Measurements from ENCODE around the gene GALNS. TPM values are rescaled to one million over a fixed set of nuclear protein-coding genes. Genes with fewer than 3 reads are reported as not detected.
"Not testable (repeated sequence)": the region's sequence is repeated elsewhere in the genome, so short reads cannot be mapped to it uniquely, and the experiment has no call there.

The GALNS gene
- total and polyA plus RNA-seq, 2 donors, result 4.8 to 23.9 TPM

- peaks cover 1 to 6% of the 10 kb centered on the region in 2 donors for H3K9me3 ChIP-seq (ENCODE audit: control insufficient read depth in 2 of 2, insufficient read depth in 1 of 2, low read length in 1 of 2)
- H3K36me3 ChIP-seq (ENCODE audit: control insufficient read depth in 2 of 2, insufficient read depth in 2 of 2, low read length in 1 of 2), result peaks cover 95 to 96% of the 10 kb centered on the region in 2 donors
- 96% methylated on average over 12 of the region's 12 CpGs for WGBS
- H3K27ac ChIP-seq (ENCODE audit: low read depth in 1 of 2, low read length in 1 of 2), result no peak overlapping the region
- peaks cover 0 to under 1% of the 10 kb centered on the region in 2 donors for H3K4me1 ChIP-seq (ENCODE audit: control insufficient read depth in 2 of 2, insufficient read depth in 2 of 2, low read length in 2 of 2)
- H3K27me3 ChIP-seq (ENCODE audit: control insufficient read depth in 2 of 2, insufficient read depth in 1 of 2, low read length in 1 of 2), result no peaks in the 10 kb centered on the region
- no peak for DNase-seq (ENCODE audit: low read depth in 6 of 9, low spot score in 9 of 9)
- H3K4me3 ChIP-seq (ENCODE audit: low read length in 2 of 2), result no peak overlapping the region
These were observed 43.9 kb upstream of the GALNS start for GRCh38 chr16:88900662-88901052.

DNA sequence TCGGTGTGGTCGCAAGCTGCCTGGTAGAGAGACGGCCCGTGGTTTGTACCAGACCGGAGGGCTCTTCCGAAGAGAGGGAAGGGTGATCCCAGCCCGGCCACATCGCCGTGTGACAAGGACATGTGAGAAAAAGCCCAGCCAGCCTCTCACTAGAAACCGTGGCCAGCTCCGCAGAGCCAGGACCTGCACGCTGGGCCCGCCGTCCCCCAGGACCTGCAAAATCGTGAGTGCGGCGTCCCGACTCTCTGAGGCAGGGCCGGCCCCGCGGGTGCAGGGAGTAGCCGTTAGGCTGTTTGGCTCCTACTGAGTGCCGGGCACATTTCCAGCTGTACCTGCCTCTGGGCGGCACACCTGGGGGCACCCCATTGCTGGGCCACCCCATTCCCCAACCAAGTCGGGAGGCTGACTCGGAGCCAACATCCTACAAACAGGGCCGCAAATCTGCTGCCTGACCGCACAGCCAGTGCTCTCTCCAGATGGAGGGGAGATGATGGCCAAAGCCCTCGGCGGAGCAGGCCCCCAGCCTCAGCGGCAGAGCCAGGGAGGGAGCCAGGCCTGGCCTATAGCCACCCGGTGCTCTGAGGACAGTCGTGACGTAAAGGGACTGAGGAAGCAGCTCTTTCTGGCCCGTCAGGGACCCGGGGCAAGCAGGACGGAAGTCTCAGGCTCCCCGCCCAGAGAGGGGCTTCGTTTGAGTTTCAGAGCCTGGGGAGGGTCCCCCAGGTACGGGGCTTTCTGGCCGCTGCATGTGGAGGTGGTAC, 43.3 kb upstream of the GALNS start:
- peaks cover 98 to 99% of the 10 kb centered on the region in 2 donors for H3K36me3 ChIP-seq (ENCODE audit: control insufficient read depth in 2 of 2, insufficient read depth in 2 of 2, low read length in 1 of 2)
- H3K27me3 ChIP-seq (ENCODE audit: control insufficient read depth in 2 of 2, insufficient read depth in 1 of 2, low read length in 1 of 2), result no peaks in the 10 kb centered on the region
- H3K4me1 ChIP-seq (ENCODE audit: control insufficient read depth in 2 of 2, insufficient read depth in 2 of 2, low read length in 2 of 2), result no peaks in the 10 kb centered on the region
- H3K27ac ChIP-seq (ENCODE audit: low read depth in 1 of 2, low read length in 1 of 2), result no peak overlapping the region
- WGBS, result 95% methylated on average over 41 of the region's 41 CpGs
- peaks cover 1 to 12% of the 10 kb centered on the region in 2 donors for H3K9me3 ChIP-seq (ENCODE audit: control insufficient read depth in 2 of 2, insufficient read depth in 1 of 2, low read length in 1 of 2)
- DNase-seq (ENCODE audit: low read depth in 6 of 9, low spot score in 9 of 9), result no peak
- H3K4me3 ChIP-seq (ENCODE audit: low read length in 2 of 2), result no peak overlapping the region

GRCh38 chr16:88897696-88898425, 41.1 kb upstream of the GALNS start:
- Histone ChIP-seq H3K4me3 (ENCODE audit: low read length in 2 of 2) (no peak overlapping the region), H3K36me3 (ENCODE audit: control insufficient read depth in 2 of 2, insufficient read depth in 2 of 2, low read length in 1 of 2) (peaks cover 95 to 97% of the 10 kb centered on the region in 2 donors), H3K27ac (ENCODE audit: low read depth in 1 of 2, low read length in 1 of 2) (no peak overlapping the region), H3K27me3 (ENCODE audit: control insufficient read depth in 2 of 2, insufficient read depth in 1 of 2, low read length in 1 of 2) (no peaks in the 10 kb centered on the region), H3K4me1 (ENCODE audit: control insufficient read depth in 2 of 2, insufficient read depth in 2 of 2, low read length in 2 of 2) (peaks cover 0 to 3% of the 10 kb centered on the region in 2 donors), H3K9me3 (ENCODE audit: control insufficient read depth in 2 of 2, insufficient read depth in 1 of 2, low read length in 1 of 2) (peaks cover 1 to 29% of the 10 kb centered on the region in 2 donors)
- DNase-seq (ENCODE audit: low read depth in 6 of 9, low spot score in 9 of 9), result no peak
- WGBS, result 96% methylated on average over 34 of the region's 34 CpGs

GRCh38 chr16:88896238-88897070, 39.7 kb upstream of the GALNS start:
- Histone ChIP-seq H3K36me3 (ENCODE audit: control insufficient read depth in 2 of 2, insufficient read depth in 2 of 2, low read length in 1 of 2) (peaks cover 95 to 97% of the 10 kb centered on the region in 2 donors), H3K4me3 (ENCODE audit: low read length in 2 of 2) (no peak overlapping the region), H3K27ac (ENCODE audit: low read depth in 1 of 2, low read length in 1 of 2) (no peak overlapping the region), H3K9me3 (ENCODE audit: control insufficient read depth in 2 of 2, insufficient read depth in 1 of 2, low read length in 1 of 2) (peaks cover 11 to 40% of the 10 kb centered on the region in 2 donors), H3K27me3 (ENCODE audit: control insufficient read depth in 2 of 2, insufficient read depth in 1 of 2, low read length in 1 of 2) (no peaks in the 10 kb centered on the region), H3K4me1 (ENCODE audit: control insufficient read depth in 2 of 2, insufficient read depth in 2 of 2, low read length in 2 of 2) (peaks cover 0 to 3% of the 10 kb centered on the region in 2 donors)
- WGBS, result 98% methylated on average over 57 of the region's 57 CpGs
- no peak for DNase-seq (ENCODE audit: low read depth in 6 of 9, low spot score in 9 of 9)

DNA sequence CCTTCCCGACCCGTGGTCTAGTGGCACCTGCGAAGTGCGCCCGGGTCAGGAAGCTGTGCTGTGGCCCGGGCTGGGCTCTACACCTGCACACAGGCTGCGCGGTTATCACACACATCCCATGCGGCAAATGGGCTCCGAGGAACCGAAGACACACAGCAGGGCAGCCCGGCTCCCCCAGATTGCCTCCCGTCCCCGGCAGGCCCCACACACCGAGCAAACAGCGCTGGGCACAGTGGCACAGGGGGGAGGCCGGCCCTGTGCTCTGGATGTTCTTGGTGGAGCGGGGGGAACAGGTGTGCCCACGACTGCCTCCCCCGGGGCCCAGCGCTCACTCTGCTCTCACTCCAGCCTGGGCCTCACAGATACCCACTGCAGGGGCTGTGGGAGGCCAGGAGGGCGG, 38.6 kb upstream of the GALNS start:
- peaks cover 0 to 3% of the 10 kb centered on the region in 2 donors for H3K4me1 ChIP-seq (ENCODE audit: control insufficient read depth in 2 of 2, insufficient read depth in 2 of 2, low read length in 2 of 2)
- 97% methylated on average over 22 of the region's 22 CpGs for WGBS
- DNase-seq (ENCODE audit: low read depth in 6 of 9, low spot score in 9 of 9), result no peak
- peaks cover 95 to 97% of the 10 kb centered on the region in 2 donors for H3K36me3 ChIP-seq (ENCODE audit: control insufficient read depth in 2 of 2, insufficient read depth in 2 of 2, low read length in 1 of 2)
- no peak overlapping the region for H3K4me3 ChIP-seq (ENCODE audit: low read length in 2 of 2)
- peaks cover 20 to 51% of the 10 kb centered on the region in 2 donors for H3K9me3 ChIP-seq (ENCODE audit: control insufficient read depth in 2 of 2, insufficient read depth in 1 of 2, low read length in 1 of 2)
- H3K27ac ChIP-seq (ENCODE audit: low read depth in 1 of 2, low read length in 1 of 2), result no peak overlapping the region
- H3K27me3 ChIP-seq (ENCODE audit: control insufficient read depth in 2 of 2, insufficient read depth in 1 of 2, low read length in 1 of 2), result no peaks in the 10 kb centered on the region

DNA sequence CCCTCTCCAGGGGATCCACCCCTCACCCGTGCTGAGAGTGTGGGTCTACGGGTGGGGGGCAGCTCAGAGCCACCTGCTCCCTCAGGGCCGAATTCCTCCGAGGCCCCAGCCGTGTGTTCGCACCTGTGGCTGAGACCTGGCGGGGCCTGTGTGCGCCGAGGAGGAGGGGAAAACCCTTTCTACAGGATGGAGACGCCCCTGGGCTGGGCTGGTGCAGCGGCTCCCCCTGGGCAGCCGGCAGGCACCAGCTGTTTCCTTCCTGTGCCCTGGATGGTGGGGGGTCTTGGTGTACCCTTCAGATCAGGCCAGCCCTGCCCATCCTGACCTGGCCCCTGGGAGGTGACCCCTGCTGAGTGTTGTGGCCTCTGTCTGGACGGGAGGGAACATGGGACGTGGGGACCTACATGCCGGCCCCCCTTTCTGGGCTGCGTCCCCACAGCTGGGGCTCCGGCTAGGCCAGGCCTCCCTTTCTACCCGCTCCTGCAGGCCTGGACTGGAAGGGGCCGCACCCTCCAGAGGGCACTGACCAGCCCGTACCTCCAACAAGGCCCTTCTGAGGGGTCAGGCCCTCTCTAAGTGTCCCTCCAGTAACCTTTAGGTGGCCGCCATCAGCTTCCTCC, 38.0 kb upstream of the GALNS start:
- Histone ChIP-seq H3K36me3 (ENCODE audit: control insufficient read depth in 2 of 2, insufficient read depth in 2 of 2, low read length in 1 of 2) (peaks cover 95 to 97% of the 10 kb centered on the region in 2 donors), H3K4me1 (ENCODE audit: control insufficient read depth in 2 of 2, insufficient read depth in 2 of 2, low read length in 2 of 2) (peaks cover 0 to 3% of the 10 kb centered on the region in 2 donors), H3K27ac (ENCODE audit: low read depth in 1 of 2, low read length in 1 of 2) (no peak overlapping the region), H3K27me3 (ENCODE audit: control insufficient read depth in 2 of 2, insufficient read depth in 1 of 2, low read length in 1 of 2) (no peaks in the 10 kb centered on the region), H3K9me3 (ENCODE audit: control insufficient read depth in 2 of 2, insufficient read depth in 1 of 2, low read length in 1 of 2) (peaks cover 24 to 57% of the 10 kb centered on the region in 2 donors), H3K4me3 (ENCODE audit: low read length in 2 of 2) (no peak overlapping the region)
- no peak for DNase-seq (ENCODE audit: low read depth in 6 of 9, low spot score in 9 of 9)
- WGBS, result 81% methylated on average over 21 of the region's 21 CpGs

DNA sequence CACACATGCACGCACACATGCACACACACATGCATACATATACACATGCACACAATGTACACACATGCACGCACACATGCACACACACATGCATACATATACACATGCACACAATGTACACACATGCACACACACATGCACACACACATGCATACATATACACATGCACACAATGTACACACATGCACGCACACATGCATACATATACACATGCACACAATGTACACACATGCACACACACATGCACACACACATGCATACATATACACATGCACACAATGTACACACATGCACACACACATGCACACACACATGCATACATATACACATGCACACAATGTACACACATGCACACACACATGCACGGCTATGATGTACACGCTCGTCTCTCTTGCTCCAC, 37.5 kb upstream of the GALNS start:
- Histone ChIP-seq H3K36me3 (ENCODE audit: control insufficient read depth in 2 of 2, insufficient read depth in 2 of 2, low read length in 1 of 2) (peaks cover 94 to 97% of the 10 kb centered on the region in 2 donors), H3K9me3 (ENCODE audit: control insufficient read depth in 2 of 2, insufficient read depth in 1 of 2, low read length in 1 of 2) (peaks cover 24 to 62% of the 10 kb centered on the region in 2 donors)
- not testable (repeated sequence) for H3K4me3 ChIP-seq (ENCODE audit: low read length in 2 of 2); DNase-seq (ENCODE audit: low read depth in 6 of 9, low spot score in 9 of 9); H3K27me3 ChIP-seq (ENCODE audit: control insufficient read depth in 2 of 2, insufficient read depth in 1 of 2, low read length in 1 of 2); H3K4me1 ChIP-seq (ENCODE audit: control insufficient read depth in 2 of 2, insufficient read depth in 2 of 2, low read length in 2 of 2); H3K27ac ChIP-seq (ENCODE audit: low read depth in 1 of 2, low read length in 1 of 2)
- WGBS, result 98% methylated on average over 4 of the region's 6 CpGs

DNA sequence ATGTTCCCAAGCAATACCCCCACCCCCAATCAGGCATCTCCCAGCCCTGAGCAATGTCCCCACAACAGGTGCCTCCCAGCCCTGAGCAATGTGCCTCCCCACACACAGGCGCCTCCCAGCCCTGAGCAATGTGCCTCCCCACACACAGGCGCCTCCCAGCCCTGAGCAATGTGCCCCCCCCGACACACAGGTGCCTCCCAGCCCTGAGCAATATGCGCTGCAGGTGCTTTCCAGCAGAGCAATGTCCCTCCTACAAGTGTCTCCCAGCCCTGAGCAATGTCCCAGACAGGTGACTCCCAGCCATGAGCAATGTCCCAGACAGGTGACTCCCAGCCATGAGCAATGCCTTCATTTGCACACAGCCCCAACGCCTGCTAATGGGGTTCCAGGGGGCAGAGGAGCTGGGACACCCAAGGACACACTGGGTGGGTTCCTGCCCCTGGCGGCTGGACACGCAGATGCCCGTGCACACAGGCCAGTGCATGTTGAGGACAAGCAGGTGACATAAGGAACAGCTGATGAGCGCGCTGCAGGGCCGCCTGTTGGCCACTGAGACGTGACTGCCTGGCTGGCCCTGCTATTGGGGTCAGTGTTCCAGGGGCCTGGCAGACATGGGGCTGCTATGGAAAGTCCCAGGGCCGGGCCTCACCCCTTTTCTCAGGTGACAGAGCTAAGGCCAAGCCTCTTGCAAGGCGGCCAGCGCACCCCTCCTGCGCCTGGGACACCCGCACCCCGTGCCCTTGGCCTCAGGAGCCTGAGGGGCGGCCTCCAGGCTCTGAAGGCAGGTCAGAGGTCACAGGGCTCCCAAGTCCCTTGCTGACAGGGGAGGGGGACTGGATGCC, 36.6 kb upstream of the GALNS start:
- Histone ChIP-seq H3K9me3 (ENCODE audit: control insufficient read depth in 2 of 2, insufficient read depth in 1 of 2, low read length in 1 of 2) (peaks cover 24 to 67% of the 10 kb centered on the region in 2 donors), H3K4me1 (ENCODE audit: control insufficient read depth in 2 of 2, insufficient read depth in 2 of 2, low read length in 2 of 2) (peaks cover 0 to 3% of the 10 kb centered on the region in 2 donors), H3K27me3 (ENCODE audit: control insufficient read depth in 2 of 2, insufficient read depth in 1 of 2, low read length in 1 of 2) (no peaks in the 10 kb centered on the region), H3K4me3 (ENCODE audit: low read length in 2 of 2) (no peak overlapping the region), H3K36me3 (ENCODE audit: control insufficient read depth in 2 of 2, insufficient read depth in 2 of 2, low read length in 1 of 2) (peaks cover 90 to 95% of the 10 kb centered on the region in 2 donors), H3K27ac (ENCODE audit: low read depth in 1 of 2, low read length in 1 of 2) (no peak overlapping the region)
- 96% methylated on average over 19 of the region's 19 CpGs for WGBS
- no peak for DNase-seq (ENCODE audit: low read depth in 6 of 9, low spot score in 9 of 9)
